Measurements from ENCODE around the gene GATA6.
"Not testable (repeated sequence)": the region's sequence is repeated elsewhere in the genome, so short reads cannot be mapped to it uniquely, and the experiment has no call there.

The GATA6 gene

DNA sequence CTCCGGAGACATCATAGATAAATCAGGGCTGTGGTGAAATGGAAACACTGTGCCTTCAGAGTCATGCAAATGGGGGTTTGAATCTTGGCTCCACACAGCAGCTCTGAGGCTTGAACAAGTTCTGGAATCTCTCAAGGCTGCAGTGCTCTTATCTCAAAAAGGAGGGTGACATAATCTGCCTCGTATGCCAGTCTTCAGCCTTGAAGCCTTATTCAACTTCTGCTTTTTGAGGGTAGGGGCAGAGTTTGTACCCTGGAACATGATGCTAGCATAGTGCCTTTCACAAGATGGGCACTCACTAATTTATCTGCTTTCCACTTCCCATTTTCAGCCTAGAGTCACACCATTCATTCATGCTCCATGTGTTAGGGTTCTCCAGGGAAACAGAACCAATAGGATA, 42.3 kb downstream of the GATA6 start:
- DNase-seq, result no peak

DNA sequence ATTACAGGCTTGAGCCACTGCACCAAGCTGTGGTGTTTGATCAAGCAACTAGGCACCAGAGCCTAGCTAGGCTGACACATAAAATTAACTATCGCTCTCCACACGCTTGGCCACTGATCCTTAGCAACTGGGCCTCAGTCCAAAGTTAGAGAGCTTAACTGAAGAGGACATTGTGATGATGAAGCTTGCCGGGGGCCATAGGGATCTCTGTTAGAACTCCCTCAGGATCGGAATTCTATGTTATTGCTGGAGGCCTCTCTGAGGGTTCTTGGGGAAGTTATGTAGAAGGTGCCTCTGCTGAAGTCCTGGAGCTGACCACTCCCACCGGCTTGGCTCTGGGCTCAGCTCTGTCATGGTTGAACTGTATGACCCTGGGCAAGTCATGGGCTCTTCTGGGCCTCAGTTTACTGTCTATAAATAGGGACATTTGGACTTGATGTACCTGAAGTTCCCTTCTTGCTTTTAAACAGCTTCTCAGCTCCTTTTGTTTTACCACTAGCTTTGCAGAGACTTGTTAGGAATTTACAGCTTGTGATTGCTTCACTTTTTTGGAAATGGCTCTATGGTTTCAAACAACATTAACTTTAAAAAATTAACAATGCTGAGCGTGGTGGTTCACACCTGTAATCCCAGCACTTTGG, 44.1 kb downstream of the GATA6 start:
- DNase-seq, result peak; percentile 47

DNA sequence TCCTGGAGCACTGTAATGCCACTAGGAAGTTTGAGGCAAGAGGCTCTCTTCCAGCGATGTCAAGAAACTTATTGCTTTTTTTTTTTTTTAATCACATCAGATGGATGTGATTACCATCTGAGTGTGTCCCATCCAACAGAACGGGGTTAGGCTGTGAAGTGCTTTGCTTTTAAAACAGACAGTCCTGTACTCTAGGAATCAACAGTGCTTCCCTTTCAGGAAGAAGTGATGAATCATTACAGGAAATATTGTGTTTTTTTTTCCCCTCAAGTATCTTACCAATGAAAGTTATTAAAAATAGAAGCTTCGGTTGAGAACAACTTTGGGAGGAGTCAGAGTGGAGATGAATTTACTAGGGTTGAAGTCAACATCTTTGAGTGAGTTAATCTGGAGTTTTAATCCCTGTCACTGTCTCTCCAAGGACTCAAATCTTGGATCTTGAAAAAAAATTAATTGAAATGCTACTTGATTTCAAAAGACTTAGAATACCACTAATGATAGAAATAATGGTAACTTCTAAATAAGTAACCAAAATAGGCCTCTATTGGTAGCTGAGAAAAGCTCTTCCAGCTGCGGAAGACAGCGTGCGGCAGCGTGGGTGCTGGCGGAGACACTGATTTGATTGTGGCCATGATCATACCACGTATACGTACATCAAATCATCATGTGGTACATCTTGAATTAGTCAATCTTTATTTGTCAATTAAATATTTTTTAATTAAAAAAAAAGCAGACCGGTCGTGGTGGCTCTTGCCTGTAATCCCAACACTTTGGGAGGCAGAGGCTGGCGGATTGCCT, 45.5 kb downstream of the GATA6 start:
- DNase-seq, result no peak

DNA sequence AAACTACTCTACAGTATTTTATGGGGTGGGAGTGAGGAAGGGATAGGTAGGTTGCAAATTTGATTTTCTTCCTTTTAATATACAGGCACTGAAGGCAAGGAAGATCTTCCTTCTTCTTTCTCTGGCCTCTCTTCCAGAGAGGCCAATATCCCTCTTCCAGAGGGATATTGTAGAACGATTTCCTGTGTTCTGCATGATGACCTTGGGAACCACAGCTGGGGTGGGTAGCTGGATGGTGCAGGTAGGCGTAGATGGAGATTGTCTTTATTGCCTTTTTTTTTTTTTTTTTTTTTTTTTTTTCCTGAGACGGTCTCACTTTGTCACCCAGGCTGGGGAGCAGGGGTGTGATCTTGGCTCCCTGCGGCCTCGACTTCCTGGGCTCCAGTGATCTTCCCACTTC, 49.4 kb downstream of the GATA6 start:
- DNase-seq, result no peak

DNA sequence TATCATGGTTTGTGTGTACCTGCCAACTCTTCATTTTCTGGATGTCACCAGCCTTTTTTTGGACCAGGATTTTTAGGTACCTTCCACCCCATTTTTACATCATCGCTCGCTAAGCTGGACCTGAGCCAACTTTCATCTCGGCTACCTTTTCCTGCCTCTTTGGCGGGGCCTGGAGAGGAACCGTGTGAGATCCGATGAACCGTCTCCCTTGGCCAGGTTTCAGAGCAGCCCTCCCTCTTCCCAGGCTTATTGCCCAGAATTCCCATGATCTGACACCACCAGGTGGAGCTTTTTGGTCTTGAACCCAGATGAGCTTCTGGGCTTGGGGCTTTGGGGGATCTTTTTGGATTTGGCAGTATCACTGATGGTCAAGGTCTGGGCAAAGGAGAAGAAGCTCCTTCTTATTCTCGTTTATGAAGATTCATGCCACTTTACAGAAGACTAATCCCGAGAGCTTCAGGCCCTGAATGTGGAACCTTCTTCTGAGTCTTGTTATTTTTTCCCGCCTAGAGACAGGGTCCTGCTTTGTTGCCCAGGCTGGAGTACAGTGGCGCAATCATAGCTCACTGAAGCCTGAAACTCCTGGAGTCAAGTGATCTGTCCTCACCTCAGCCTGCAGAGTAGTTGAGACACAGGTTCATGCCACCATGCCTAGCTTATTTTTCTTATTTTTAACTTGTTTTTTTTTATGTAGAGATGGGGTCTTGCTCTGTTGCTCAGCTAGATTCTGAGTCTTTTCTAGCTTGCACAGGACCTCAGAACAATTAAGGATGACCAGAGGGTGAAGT, 50.4 kb downstream of the GATA6 start:
- DNase-seq, result no peak

DNA sequence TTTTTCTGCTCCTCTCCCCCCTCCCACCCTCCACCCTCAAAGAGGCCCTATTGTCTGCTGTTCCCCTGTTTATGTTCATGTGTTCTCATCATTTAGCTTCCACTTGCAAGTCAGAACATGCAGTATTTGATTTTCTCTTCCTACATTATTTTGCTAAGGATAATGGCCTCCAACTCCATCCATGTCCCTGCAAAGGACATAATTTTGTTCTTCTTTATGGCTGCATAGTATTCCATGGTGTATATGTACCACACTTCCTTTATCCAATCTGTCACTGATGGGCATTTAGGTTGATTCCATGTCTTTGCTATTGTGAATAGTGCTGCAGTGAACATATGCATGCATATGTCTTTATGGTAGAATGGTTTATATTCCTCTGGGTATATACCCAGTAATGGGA, 51.2 kb downstream of the GATA6 start:
- DNase-seq, result not testable (repeated sequence)

DNA sequence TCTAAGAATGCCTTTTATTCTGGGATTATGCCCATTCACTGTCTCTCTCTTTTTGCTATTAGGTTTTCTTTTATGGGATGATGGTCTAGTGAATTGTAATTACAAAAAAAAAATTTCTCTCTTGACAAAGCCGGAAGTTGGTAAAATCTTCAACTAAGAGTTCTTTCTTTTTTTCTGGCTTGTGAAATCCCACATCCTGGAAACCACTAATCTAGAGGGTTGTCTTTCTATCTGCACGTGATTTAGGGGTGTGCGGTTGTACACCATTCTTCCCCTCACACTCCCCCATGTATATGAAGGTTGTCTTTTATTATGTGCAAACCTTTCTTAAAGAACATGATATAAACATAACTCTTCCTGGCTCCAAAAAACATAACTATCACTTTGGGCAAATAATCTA, 52.0 kb downstream of the GATA6 start:
- no peak for DNase-seq

DNA sequence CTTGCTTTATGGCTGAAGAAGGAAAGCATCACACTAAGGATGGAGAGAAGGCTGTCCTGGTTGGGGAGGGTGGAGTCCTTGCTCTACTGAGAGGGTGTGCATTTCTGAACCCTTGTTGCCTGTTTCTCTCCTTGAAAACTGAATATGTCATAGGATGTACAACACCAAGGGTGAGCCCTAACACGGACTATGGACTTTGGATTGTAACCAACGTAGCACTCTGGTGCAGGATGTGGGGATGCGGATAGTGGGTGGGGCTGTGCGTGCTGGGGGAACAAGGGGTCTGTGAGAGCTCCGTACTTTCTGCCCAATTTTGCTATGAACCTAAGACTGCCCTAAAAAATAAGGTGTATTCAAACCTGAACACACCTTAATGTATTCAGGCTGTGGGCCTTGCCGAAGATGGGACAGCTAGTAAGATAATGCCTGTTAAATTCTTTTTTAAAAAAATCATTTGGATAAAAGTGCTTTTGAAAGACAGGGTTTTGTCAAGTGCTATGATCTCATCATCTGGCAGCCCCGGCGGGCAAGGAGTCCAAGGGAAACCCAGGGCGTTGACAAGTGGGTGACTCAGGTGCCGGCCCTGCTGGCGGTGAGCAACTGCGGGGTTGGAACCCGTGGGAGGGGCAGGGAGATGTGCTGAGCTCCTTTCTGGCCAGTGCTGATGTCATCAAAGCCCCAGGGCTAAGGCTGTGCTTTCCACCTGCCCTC, 54.0 kb downstream of the GATA6 start:
- no peak for DNase-seq

DNA sequence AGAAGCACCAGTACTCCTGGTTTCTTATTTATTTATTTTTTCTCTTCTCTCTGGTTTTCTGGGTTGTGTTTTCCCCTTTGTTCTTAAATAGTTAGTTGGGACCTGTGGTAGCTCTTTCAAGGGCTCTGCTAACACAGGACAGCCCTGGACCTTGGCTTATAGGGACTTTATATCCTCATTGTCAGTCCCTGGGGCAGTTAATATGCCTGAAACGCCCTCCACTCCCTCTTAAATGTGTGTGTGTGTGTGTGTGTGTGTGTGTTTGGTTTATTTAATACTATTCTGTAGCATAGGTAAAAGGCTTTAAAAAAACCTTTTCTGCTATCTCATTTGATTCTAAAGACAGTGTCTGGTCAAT, 54.6 kb downstream of the GATA6 start:
- DNase-seq, result no peak

DNA sequence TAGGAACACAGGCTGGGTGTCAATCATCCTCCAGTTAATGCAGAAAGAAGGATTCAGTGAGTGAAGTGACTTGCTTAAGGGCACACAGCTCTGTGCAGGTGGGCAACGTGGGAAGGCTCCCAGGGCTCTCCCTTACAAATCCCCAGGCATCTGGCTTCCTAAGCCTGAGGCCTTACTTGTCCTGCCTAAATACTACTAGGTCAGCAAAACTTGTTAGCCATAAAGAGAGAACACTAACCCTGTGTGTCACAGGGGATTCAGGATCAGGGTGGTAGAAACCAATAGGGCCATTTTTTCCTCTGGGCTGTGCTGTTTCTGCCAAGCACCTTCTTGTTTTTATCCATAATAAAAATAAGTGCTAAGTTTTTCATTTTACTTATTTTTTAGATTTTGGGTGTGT, 55.0 kb downstream of the GATA6 start:
- DNase-seq, result no peak

DNA sequence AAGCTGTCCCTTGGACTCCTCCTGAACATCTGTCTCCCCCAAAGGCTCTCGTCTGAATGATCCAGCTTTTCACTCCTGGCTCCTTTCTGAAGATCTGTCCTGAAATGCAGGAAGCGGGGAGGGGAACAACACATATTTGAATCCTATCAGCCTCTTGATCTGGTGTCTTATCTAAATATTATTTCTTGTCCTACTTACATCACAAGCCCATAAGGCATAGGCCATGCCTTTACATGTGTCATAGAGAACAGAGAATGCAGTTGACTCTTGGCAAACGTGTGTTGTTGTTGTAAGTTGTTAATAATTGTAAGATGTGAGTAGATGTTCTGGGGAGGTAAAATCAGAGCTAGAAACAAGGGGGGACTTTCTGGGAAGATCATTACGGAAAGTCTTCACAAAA, 57.4 kb downstream of the GATA6 start:
- no peak for DNase-seq

DNA sequence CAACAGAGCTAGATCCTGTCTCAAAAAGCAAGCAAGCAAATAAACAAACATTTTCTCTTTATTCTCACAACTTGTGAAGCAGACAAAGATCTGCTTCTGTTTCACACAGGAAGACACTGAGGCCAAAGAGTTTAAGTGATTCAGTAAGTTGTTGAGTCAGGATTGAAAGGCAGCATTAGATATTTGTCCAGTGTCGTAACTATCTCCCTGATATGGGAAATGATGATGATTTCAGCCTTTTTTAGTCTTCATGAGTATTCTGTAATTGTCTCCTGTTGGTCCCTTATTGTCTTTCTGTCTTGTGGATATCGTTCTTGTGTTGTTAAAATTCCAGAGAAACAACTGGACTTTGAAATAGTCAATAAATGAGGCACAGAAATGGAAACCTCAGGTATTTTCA, 59.6 kb downstream of the GATA6 start:
- no peak for DNase-seq

DNA sequence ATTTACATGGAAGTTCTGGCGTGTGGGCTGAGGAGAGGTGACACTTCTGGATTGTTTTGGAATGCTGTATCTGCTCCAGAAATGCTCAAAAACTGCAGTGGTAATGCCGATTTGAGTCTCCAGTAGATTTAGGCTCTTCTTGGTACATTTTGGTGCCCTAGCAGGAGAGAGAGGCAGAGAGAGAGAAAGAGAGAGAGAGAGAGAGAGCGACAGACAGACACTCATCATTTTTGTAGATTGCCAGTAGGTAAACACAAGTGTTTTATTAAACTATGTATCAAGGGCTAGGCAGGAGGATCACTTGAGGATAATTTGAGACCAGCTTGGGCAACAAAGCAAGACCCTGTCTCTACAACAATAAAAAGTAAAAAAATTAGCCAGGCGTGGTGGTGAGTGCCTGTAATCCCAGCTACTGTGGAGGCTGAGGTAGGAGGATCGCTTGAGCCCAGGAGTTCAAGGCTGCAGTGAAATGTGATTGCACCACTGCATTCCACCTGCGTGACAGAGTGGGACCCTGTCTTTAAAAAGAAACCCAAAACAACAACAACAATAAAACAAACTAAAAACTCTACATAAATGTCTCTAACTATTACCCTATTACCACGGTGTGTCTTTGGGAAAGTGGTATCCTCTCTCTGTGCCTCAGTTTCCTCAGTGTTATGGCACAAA, 60.2 kb downstream of the GATA6 start:
- DNase-seq, result no peak

DNA sequence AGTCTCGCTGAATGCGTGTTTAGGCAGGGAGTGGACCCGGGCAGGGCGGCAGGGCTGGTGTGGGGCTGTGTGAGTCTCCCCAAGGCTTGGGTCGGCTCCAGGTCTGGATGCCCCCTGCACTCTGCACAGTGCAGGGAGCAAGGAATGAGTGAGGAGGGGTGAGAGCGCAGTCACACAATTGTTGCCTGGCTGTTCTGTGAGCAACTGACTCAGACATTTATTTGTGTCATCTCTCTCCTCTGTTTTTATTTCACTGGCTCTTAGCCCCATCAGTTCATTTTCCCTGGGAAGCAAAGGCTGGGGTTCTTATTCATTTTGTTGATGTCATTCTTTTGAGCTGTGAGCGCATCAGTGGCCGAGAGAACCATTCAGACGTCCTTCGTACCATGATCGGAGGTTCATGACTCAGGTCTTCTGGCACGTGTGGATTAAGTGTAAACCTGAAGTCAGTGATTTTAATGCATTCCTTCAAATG, 61.1 kb downstream of the GATA6 start:
- no peak for DNase-seq

DNA sequence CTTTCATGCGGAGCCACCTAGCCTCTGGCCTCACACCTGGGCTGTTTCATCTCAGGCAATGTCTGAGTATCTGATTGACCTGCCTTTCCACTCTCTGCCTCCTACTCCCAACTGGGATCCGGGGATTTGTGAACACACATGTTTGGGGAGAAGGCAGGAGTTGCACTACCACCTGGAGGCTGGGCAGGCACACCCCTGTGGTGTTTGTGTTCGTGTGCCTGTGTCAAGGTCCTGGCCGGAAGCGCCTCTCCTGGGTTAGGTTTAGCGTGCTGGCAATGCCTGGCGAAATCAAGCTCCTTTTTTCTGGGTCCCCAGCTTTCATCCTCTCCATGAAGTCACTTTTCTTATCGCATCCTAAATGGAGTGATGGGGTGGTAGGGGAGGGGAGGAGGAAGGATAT, 63.9 kb downstream of the GATA6 start:
- DNase-seq, result no peak

DNA sequence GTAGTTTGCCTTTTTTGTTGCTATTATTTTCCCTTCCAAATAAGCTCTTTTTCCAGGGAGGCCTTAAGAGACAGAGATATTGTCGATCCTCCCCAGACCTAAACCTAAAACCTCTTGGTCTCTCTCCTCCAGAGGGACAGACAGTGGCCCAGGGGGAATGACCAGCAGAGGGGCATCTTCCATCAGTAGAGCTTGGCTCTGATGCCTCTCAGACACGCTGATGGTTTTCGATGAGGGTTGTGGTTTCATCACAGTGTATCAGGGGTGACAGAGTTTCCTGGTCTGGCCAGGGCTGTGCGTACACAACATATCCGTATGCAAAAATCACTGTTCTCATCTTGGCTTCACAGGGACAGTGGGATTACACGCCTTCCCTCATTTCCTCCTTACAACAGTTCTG, 68.6 kb downstream of the GATA6 start:
- DNase-seq, result no peak

DNA sequence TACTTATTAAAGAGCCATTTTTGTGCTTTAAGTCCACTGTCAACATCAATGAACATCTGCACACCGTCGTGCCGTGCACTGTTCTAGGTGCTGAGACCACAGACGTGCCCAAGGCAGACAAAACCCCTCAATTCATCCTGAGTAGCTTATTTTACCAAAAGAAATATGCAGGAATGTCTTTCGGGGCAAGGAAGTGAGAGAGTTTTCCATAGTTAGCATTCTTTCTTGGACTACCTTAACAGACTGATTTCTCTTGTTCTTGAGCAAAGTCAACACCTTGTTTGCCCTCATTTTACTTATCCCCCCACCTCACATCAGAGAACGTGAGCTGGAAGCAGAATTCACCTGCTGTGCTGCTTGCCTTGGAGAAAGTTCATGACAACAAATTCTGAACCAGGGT, 69.3 kb downstream of the GATA6 start:
- no peak for DNase-seq

DNA sequence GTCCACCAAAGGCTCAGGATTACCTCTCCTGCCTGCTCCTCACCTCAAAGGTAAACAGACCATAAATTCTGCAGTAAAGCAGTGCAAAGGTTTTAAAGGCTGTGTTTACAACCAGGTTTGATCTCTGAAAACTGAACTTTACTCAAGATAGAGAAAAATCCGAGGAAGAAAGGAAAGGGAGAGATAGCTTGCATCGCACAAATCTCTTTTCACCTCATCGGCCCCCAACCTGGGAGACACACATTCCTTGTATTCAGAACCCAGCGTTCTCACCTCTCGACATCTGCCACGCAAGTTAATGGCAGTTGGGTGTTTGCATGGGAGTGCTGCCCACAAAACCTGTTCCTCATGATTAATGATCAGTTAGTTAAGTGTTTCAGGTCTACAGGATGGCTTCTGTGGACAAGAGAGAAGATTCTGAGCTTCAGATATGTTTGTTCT, 72.6 kb downstream of the GATA6 start:
- DNase-seq, result no peak

DNA sequence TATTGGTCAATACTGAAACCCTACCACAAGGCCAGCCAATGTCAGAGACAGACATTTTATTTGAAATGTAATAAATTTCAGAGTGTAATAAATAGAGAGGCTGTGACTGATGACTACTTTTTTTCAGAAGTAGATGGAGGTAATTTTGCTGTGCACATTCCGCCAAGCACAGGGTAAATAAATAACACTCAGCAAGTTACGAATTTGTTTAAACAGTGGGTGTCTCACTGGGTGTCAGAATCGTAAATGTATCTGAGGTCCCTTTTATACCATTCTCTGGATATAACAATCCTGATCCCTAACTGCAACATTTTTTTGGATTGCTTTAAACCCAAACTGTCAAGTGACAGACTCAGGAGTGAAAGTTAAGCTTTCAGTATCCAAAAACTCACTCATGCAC, 74.1 kb downstream of the GATA6 start:
- no peak for DNase-seq

DNA sequence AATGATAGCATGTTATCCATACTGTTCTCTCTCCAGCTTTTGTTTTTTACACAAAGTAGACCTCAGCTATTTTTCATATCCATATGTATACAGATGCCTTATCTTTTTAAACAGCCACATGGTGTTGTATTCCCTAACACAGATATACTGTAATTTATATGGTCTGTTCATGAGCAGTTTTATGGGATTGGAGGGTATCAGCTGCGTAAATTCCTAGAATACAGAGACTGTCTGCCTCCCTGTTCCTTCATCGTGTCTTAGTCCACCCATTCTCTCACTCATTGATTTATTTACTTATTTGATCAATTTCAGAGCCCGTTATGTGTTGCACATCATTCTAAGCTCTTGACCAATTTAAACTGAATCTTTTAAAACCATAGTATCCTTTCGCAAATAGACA, 80.6 kb downstream of the GATA6 start:
- no peak for DNase-seq

DNA sequence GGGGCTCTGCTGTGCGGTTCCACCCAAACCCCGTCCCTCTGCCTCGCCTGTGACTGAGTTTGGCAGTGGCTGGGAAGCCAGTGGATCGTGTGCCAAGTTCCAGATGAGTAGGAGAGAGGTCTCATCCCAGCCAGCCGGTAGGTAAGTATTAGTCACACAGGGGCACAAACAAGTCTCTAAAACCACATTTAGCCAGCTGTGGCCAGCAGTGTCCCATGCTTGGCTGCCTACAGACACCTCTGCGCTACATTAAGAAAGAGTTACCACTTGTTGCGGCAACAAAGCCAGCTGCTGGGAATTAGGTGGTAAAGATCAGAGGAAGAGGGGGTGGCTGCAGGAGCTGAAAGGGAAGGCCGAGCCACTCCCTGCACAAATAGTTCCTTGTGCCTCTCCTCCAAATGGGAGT, 81.2 kb downstream of the GATA6 start:
- no peak for DNase-seq

Measured in NCI-H1092 treated with DMSO at 0.1 percent for 48 hours (cell line).